HG03520 (cell line): ENCODE results near the gene PRPF6.

Source experiments
- ATAC-seq: cut with Tn5 transposase; IDR thresholded peaks from one replicate; pipeline ENCODE4 v1.9.1; 2021; ENCODE audit warnings: mild to moderate bottlenecking, moderate library complexity; ENCODE audit not compliant: unreplicated experiment

Gene PRPF6

GRCh38 chr20:63945921-63946920 is 34.7 kb upstream of the PRPF6 start:
- no peak for ATAC-seq

DNA sequence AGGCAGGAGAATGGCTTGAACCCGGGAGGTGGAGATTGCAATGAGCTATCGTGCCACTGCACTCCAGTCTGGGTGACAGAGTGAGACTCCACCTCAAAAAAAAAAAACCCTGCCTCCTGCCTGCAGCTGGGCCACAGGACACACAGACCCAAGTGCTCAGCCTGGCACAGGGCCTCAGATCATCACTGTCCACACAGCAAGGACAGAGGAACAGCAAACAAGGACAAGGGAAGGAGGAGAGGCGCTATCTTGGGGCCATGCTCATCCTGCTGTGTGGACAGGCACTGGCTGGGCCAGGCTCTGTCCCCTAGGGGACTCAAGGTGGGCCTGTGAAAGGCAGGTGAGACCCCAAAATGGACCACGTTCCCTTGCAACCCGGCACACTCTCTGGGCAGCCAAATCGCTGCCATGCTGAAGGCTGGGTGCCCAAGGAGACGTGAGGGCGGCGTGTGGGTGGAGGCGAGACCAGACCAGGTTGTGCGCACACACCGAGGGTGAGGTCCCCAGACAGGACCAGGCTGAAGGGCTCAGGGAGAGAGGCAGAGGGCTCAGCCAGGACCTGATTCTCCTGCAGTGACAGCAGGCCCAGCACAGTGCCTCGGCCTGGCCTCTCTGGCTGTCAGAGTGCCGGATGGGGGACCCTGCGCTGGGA is 33.8 kb upstream of the PRPF6 start:
- ATAC-seq, result no peak

GRCh38 chr20:63947638-63948456 is 33.1 kb upstream of the PRPF6 start:
- no peak for ATAC-seq

DNA sequence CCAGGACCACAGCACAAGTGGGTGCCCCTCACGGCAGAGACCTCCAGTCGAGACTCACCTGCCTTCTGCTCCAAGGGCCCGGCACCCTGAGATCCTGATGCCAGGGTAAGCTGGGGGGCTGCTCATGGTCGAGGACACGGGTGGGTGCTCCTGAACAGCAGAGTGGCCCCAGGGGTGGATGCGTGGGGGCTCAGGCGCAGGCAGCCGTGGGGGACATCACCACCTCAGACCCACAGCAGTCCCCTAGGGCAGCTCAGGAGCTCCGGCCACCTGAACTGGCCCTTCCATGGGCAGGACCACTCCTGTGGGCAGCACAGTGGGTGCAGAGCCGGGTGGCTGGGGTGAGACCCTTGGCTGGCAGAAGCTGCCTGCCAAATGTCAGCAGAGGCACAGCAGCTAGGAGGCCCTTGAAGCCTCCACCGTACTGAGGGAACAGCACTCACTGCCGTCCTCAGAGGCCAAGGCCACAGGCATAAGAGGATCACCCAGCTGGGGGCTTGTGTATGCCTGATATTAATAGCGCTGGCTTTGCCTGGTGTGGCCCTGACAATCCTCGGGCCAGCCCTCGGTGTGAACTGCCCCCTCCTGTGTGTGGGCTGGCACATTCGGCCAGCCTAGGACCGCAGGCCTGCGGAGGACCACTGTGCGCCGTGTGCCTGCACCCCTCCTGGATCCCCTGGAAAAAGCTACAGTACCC is 30.1 kb upstream of the PRPF6 start:
- ATAC-seq, result no peak

- ATAC-seq, result no peak
These were observed 29.3 kb upstream of the PRPF6 start for GRCh38 chr20:63951398-63952209.

GRCh38 chr20:63952210-63952535 is 28.8 kb upstream of the PRPF6 start:
- ATAC-seq, result no peak

GRCh38 chr20:63952769-63953168 is 28.2 kb upstream of the PRPF6 start:
- no peak for ATAC-seq

DNA sequence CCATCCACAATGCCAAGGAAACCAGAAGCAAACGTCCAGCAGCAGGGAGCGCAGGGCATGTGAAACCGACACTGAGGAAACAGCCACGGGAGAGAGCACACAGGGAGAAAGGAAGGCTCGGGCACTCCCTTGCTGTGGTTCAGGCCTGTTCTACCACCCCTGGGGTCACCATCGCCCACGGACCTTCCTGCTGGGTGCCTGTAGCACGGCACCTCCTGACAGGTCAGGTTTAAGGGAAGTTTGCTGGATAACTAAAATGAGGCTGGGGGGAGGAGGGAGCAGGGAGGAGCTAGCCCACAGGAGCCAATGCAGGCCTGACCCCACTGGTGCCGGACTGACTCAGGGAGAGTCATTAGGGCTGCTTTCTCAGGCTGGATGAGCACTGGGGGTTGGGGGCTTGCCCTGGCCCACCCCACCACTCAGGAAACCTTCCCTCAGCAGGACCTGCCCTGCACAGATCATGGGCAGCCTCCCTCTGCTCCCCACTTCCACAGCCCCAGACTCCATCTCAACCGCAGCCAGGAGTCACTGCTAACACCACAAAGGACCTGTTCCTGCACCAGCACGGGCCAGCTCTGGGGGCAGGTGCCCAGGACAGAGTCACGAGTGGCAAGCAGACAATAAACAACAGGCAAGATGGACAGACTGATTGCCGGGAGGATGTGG is 27.0 kb upstream of the PRPF6 start:
- ATAC-seq, result no peak

- ATAC-seq, result no peak
These were observed 25.6 kb upstream of the PRPF6 start for GRCh38 chr20:63955281-63955826.

DNA sequence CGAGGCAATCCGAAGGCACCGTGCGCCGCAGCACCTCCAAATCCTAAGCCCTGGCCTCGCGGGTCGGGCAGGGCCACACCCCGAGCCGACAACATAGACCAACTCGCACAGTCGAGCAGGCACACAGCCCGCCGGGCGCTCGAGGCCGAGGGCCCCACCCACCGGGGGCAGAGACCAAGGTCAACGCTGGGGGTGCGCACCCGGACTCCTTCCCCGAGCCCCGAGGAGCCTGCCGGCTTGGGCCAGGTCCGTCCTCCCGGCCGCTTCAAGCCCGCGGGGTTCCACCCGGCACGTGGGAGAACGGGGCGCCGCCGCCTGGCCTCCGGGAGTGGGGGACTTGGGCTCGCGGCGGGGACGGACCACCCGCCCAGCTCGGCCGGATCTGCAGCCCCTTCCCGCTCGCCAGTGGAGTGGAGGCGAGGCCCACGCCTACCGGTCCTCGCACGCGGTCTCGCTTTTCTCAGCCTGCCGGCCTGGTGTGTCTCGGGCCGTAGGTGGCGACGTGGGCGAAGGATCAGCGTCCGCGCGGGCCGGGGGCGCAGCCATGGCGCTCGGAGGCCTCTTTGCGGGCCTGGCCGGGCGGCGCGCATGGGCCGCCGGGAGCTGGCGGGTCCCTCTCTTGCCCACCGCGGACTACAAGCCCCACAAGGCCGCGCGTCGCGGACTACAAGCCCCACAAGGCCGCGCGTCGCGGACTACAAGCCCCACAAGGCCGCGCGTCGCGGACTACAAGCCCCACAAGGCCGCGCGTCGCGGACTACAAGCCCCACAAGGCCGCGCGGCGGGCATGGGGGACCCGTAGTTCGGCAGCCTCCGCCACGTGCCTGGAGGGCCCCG is 24.9 kb upstream of the PRPF6 start, which contains the start of gene UCKL1:
Gene UCKL1, minus strand, starts transcription at position 590 of the 837 bp plus-strand sequence. Its CDS starts 44 bp downstream, at position 546.
- ATAC-seq, result peak; percentile 66

GRCh38 chr20:63956664-63957003 is 24.3 kb upstream of the PRPF6 start:
- ATAC-seq, result no peak

DNA sequence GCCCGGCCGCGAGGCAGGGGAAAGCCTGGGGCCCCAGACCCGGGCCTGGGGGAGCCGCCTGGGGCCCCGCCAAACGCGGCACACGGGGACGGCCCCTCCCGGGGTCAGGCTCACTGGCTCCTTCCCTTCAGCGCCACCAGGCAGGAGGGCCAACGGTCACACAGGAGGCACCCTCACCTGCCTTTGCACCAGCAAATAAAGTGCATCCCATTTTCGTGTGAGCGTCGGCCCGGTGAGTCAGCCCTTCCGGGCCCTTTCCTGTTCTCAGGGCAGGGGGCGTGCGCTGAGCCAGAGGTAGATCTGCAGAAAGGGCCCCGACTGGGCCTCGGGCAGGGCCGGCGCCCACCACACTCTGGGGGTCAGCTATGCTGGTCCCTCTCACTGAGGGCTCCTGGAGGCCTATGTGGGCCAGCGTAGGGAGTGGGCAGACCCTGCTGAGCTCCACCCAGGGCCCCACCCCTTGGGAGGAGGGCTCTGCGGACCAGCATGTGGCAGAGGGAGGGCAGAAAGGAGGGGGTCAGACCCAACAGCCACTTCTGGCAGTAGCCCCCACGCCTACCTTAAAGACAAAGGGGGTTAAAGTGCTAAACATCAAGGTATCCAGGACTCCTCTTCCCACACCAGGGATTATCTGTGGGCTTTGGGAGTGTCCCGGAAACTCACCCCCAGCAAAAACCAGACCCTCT is 23.8 kb upstream of the PRPF6 start:
- peak; percentile 17 for ATAC-seq

GRCh38 chr20:63957690-63958441 is 23.1 kb upstream of the PRPF6 start:
- ATAC-seq, result no peak

DNA sequence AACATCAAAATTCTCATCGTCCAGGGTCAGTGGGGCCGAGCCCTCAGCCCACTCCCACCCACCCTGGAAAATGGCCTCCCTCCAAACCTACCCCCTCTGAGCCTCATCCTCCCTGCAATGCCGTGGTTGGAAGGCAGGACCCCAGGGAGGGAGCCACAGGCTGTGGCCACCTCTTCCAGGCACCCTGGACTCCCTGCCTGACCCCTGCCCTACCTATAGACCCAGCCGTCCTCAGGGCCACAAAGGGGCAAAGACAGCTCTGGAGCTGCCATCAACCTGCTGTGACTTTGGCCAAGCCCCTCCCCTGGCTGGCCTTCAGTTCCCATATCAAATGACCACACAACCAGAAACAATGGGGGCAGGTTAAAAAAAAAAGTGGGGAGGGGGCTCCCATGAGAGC is 22.5 kb upstream of the PRPF6 start:
- ATAC-seq, result no peak

- no peak for ATAC-seq
These were observed 21.8 kb upstream of the PRPF6 start for GRCh38 chr20:63958964-63959698.

DNA sequence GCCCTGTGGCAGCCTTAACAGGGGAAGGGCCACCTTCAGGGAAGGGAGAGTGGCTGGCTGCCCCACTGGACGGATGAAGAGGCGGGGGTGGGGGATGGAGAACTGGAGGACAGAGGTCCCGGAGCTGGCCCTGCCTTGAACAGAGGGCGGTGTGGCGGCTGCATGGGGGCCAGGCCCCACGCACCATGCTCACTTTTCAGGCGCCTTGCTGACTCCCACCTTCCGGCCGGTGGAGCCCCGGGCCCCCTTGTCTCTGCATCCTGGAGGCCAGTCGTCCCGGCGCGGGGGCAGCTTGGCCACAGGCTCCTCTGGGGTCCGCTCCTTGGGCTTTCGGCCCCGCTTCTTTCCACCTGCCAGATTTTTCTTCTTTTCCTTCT is 21.2 kb upstream of the PRPF6 start:
- ATAC-seq, result no peak
